Glutamatergic neuron (in vitro differentiated cells): ENCODE measurements around the gene IL1RAPL2. TPM values are rescaled to one million over a fixed set of nuclear protein-coding genes. Genes with fewer than 3 reads are reported as not detected.

ENCODE experiments used
- DNase-seq: peaks from one replicate; pipeline ENCODE4 v3.0.0; 2022
- H3K27ac Mint-ChIP-seq: one replicate; pipeline ENCODE4 v1.8.0; 2020; ENCODE audit warnings: mild to moderate bottlenecking, mixed read lengths, inconsistent platforms; ENCODE audit not compliant: unreplicated experiment
- H3K27me3 Mint-ChIP-seq: one replicate; pipeline ENCODE4 v1.8.0; 2020; ENCODE audit warnings: mild to moderate bottlenecking, moderate library complexity, mixed read lengths, inconsistent platforms; ENCODE audit not compliant: unreplicated experiment
- H3K36me3 Mint-ChIP-seq: one replicate; pipeline ENCODE4 v1.8.0; 2020; ENCODE audit warnings: mild to moderate bottlenecking, mixed read lengths, inconsistent platforms; ENCODE audit not compliant: unreplicated experiment
- H3K4me1 Mint-ChIP-seq: one replicate; pipeline ENCODE4 v1.8.0; 2020; ENCODE audit warnings: mild to moderate bottlenecking, low read depth, mixed read lengths, inconsistent platforms; ENCODE audit not compliant: unreplicated experiment
- H3K4me3 Mint-ChIP-seq: one replicate; pipeline ENCODE4 v1.8.0; 2020; ENCODE audit warnings: mild to moderate bottlenecking, mixed read lengths, inconsistent platforms; ENCODE audit not compliant: unreplicated experiment
- H3K9me3 Mint-ChIP-seq: one replicate; pipeline ENCODE4 v1.8.0; 2020; ENCODE audit warnings: mild to moderate bottlenecking, moderate library complexity, mixed read lengths, inconsistent platforms; ENCODE audit not compliant: unreplicated experiment
- CTCF ChIP-seq: fragments of 200-600 bp; sonication (generic); IDR thresholded peaks from one replicate; pipeline ENCODE4 v1.5.0; 2021; ENCODE audit not compliant: partially characterized antibody, unreplicated experiment
- total RNA-seq: library from RNA; stranded (reverse); fragmentation: NEBNext Ultra II Directional; extraction: Animal tissue kit (Norgen Biotek cat#: 25700); gene quantifications from one replicate; pipeline ENCODE4 v1.2.1, GENCODE V29; 2021; ENCODE audit not compliant: unreplicated experiment

The IL1RAPL2 gene
- total RNA-seq, 1 donor from 2014 or later, result 0.76 TPM

DNA sequence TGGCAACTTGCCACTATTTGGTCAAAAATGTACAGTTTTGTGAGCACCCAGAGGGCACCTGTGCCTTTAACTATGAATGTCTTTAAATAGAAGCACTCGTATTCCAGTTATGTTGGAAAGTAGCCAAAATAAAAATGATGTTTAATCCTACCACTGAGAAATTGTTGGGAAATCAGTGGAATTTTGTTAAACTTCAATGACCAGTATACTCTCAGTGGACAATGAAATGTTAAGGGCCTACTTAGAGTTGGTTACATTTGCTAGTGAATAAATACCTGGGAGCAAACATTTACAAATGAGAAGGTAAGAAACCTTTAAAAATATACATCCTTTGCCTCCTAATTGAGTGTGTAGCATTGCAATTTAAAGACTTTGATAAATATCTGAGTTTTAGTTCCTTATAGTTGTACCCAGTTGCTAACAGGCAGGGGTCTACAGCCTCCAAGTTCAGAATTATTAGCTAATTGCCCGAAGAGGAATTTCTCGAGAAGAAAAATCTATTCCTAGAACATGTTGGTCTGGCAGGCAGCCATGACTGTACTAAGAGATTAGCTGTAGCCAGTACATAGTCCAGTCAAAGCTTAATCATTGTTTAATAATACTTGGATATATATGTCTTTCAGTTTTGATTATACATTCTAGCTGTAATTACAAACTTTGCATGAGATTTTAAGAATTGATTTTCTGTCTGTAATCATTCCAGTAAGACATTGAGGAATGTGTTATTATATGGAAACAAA, 93.2 kb downstream of the IL1RAPL2 start:
- TF ChIP-seq CTCF, result no peak
- Mint-ChIP-seq H3K27ac (no peak overlapping the region), H3K27me3 (no peaks in the 10 kb centered on the region), H3K4me3 (no peak overlapping the region), H3K4me1 (no peaks in the 10 kb centered on the region), H3K36me3 (no peaks in the 10 kb centered on the region), H3K9me3 (no peaks in the 10 kb centered on the region)
- DNase-seq, result no peak

GRCh38 chrX:104660092-104660491, 94.1 kb downstream of the IL1RAPL2 start:
- no peak overlapping the region for H3K4me3 Mint-ChIP-seq
- no peak for DNase-seq
- peaks cover under 1% of the 10 kb centered on the region for H3K27me3 Mint-ChIP-seq
- no peak overlapping the region for H3K27ac Mint-ChIP-seq
- no peaks in the 10 kb centered on the region for H3K9me3 Mint-ChIP-seq
- no peaks in the 10 kb centered on the region for H3K36me3 Mint-ChIP-seq
- no peaks in the 10 kb centered on the region for H3K4me1 Mint-ChIP-seq
- no peak for TF ChIP-seq CTCF

- no peak for TF ChIP-seq CTCF
- Mint-ChIP-seq H3K9me3 (no peaks in the 10 kb centered on the region), H3K27me3 (peaks cover 1% of the 10 kb centered on the region), H3K36me3 (no peaks in the 10 kb centered on the region), H3K27ac (no peak overlapping the region), H3K4me3 (no peak overlapping the region), H3K4me1 (no peaks in the 10 kb centered on the region)
- DNase-seq, result no peak
These were observed 96.7 kb downstream of the IL1RAPL2 start for GRCh38 chrX:104662694-104663093.

DNA sequence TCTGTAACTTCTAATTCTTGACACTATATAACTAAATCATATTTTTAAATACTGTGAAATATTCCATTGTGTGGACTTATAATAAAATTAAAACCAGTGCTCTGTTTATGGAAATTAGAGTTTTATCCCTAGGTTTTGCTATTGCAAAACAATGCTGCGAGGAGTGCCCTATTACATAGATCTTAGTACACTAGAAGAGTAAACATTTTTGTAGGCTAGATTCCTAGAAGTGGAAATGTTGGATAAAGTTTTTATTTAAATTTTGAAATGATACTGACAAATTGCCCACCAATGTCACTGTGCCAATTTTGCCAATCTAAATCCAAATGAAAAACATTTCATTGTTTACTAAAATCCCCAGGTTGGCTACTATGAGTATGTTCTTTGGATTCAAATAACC, 99.7 kb downstream of the IL1RAPL2 start:
- H3K27ac Mint-ChIP-seq, result no peak overlapping the region
- H3K27me3 Mint-ChIP-seq, result peaks cover 1% of the 10 kb centered on the region
- no peaks in the 10 kb centered on the region for H3K36me3 Mint-ChIP-seq
- no peaks in the 10 kb centered on the region for H3K9me3 Mint-ChIP-seq
- H3K4me3 Mint-ChIP-seq, result no peak overlapping the region
- no peak for DNase-seq
- no peak for TF ChIP-seq CTCF
- no peaks in the 10 kb centered on the region for H3K4me1 Mint-ChIP-seq

DNA sequence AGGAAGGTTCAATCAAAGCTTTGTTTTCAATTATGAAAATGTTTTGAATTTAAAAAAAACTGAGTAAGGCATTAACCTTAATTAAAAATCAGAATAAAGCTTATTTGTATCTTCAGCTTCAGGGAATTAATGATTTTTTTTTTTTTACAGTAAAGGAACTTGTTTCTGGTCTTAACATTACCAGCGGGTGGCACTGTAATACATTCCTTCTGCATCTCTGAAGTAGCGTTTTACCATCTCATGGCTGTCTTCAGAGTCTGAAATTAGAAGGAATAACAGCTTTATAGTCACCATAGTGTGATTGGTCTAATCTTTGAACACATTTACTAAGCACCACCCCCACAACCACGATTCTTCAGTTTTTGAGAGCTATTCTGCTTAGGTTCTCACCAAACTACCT, 102.6 kb downstream of the IL1RAPL2 start:
- no peak for DNase-seq

More for the DNA sequence above, 102.6 kb downstream of the IL1RAPL2 start:
- peaks cover 1% of the 10 kb centered on the region for H3K27me3 Mint-ChIP-seq
- no peaks in the 10 kb centered on the region for H3K36me3 Mint-ChIP-seq
- no peaks in the 10 kb centered on the region for H3K9me3 Mint-ChIP-seq
- H3K4me3 Mint-ChIP-seq, result no peak overlapping the region
- TF ChIP-seq CTCF, result no peak
- H3K4me1 Mint-ChIP-seq, result no peaks in the 10 kb centered on the region
- H3K27ac Mint-ChIP-seq, result no peak overlapping the region
